Pulmonary artery endothelial cell (primary cell): ENCODE data around the gene NOTO. TPM values are rescaled to one million over a fixed set of nuclear protein-coding genes. Genes with fewer than 3 reads are reported as not detected.

Experiments
- DNase-seq: peaks from one replicate; pipeline ENCODE4 v3.0.0-alpha.2; 2011; ENCODE audit warnings: low read depth, low spot score
- total RNA-seq: library from RNA; depleted of rRNA; stranded (reverse); fragments of >200 nt; gene quantifications from 2 replicates; pipeline ENCODE4 v1.2.3, GENCODE V29; 2014

Gene NOTO
- total RNA-seq, 1 donor from 2014 or later: not detected

DNA sequence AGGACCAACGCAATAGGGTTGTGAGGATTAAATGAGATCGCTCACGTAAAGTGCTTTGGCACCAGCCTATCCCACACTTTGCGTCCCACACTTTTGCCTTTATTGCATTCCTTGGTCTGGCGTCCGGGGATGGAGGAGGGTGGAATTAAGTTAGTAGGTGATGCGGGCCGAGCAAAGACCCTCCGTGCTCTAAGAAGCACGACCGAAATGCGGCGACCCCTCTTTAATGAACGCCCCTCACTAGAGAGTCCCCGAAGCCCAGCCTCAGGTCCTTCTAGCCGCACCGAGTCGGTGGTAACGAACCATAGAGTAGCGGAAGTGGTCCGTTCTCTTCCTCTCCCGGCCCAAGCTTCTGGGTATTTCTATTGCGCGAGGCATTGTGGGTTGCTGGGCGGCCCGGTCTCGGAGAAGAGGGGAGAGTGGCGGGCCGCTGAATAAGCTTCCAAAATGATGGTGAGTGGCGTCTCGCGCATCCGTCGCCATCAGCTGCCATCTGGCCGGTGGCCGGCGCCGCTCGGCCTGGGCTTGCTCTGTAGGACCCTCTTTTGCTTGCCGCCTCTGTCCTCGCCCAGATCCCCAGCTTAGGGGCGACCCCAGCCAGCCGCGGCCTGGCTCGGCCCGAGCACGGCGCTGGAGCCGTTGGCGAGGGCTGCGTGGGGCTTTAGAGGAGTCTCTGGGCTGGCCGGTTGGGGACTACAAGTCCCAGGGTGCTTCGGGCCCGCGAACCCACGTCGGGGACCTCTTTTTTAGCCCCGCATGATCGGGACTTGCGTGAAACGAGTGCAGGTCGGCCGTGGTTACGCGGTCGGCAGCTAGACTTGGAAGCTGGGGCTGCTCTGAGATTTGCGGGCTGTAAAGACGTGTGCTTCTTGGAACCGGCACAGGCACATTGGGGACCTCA lies 31.8 kb downstream of the NOTO start, which contains the start of gene CCT7:
CCT7 (plus strand) TSS at position 377 of the 901 bp plus-strand sequence; CDS start at position 448, 71 bp downstream.
- DNase-seq: peak; percentile 71

DNA sequence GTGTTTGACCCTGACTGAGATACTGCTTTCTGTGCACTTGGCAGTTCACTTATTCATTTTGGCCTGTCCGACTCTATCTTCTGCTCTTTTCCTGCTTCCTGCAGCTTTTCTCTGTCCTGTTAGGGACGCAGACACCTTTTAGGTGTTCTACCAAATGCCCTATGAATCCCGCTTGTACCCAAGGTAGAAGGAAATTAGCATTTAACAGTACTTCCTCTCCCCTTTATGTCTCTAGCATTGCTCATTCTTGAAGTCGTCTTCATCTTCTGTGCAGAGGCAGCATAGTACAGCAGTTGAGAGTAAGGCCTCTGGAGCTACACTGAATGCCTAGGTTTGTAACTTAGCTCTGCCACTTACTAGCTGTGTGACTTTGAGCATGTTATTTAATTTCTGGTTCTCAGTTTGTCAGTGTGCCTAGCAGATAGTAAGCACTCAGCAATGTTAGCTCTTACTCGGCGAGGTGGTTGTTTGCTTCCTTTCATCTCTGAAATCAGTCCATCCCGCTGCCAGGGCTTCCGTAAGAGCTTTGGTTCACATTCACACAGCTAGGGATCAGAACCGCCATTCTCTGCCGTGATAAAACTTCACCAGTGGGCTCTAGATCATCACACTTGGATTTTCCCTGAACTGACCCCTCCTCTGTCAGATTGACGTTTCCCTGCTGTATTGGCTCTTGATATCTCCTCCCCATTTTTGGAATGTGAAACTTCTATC lies 33.1 kb downstream of the NOTO start:
- DNase-seq: no peak

DNA sequence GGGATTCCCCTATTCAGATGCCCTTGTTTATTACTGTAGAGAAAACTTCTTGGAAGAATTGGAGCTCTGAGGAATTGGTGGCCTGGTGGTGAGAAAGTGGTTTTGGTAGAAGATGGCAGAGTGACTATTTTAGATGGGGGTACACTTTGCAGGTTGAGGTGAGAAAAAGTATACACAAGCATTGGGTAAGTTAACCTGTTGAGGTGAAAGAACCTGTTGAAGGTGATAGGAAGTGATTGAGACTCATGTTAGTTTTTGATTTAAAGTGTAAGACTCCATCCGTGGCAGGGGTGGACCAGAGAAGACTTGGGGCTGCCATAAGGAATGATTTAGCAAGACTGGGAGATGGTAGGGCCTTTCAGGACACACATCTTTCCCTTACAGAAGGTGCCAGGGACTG lies 34.8 kb downstream of the NOTO start:
- DNase-seq: no peak

DNA sequence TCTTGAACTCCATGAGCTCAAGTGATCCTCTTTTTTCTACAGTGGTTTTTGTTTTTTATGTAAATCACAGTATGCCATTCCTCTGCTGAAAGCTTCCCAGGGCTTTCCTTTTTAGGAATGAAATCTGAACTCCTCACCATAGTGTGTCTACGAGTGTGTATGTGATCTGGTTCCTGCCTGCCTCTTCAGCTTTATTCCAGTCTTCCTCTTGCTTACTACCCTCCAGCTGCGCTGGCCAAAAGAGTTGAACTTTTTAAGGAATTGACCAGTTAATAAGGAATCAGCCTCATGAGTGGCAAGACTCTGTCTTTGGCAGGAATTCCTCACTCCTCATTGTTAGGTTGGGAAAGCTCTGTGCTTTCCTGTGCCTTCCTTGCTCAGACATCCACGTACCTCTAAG lies 35.8 kb downstream of the NOTO start:
- no peak for DNase-seq

DNA sequence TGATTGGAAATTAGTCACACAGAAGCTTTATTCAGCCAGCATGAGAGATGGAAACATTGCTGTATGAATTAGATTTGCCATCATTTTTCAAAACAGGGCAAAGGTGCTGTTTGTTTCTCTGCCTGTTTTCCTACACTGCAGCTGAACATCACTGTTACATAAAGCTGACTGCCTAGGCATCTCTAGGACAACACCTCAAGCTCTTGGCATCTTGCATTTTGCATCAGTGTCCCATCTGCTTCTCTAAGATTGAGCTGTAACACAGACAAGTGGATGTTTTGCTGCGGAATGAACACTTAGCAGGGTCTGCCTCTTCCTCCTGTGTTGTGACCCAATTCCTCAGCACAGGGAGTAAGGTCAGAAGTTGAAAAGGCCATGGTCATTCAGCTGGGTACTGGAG lies 36.6 kb downstream of the NOTO start:
- no peak for DNase-seq

DNA sequence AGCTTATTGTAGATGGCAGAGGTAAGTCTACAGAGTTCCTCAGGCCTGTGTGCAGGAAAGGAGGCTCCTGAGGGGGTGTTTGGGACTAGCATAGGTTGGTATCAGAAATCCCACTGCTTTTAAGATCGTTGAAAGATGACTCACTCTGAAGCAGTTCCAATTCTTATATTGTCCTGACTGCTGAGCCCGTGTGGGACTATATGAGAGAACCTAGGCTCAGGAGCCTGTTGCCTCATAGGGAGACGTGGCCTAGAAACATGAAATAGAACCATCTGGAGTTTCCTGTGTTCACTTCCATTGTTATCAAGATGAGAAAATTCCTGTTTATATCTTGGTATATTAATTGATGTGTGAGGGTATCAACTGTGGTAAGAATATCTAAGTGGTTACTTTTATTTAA lies 37.4 kb downstream of the NOTO start:
- peak; percentile 71 for DNase-seq

DNA sequence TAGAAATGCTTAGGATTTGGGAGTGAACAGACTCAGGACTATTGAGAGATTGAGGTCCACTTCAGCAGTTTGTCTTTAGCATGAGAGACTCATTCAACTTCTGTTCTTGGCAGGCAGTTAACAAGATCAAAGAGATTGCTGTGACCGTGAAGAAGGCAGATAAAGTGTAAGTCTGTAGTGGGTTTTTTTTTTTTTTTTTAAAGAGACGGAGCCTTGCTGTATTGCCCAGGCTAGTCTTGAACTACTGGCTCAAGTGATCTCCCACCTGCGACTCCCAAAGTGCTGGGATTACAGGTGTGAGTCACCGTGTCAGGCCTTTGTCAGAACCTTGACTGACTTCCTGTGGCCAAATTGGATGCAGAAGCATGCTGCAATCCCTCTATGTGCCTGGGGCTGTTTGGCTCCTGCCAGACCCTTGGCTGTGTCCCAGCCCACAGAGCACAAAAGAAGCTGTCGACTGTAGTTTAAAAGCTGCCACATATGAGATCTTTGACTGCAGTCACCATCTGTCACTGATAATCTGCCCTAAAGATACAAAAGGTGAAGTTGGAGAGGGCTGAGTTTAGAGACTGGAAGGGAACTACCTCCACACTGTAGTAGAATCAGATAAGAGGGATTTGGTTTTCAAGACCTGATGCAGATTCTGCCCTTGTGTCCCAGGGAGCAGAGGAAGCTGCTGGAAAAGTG lies 41.7 kb downstream of the NOTO start:
- peak; percentile 40 for DNase-seq

DNA sequence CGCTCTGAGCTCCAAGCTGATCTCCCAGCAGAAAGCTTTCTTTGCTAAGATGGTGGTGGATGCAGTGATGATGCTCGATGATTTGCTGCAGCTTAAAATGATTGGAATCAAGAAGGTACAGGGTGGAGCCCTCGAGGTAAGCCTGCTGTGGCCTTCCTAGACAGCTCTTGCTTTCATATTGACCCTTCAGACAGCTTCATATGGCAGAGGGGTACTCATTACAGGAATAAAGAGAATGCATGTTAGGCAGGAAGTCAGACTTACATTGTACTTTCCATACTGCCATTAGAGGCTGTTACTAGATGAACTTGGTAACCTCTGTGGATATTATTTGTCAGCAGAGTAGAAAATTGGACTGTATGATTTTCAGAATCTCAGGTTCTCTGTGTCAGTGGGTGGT lies 42.2 kb downstream of the NOTO start:
- no peak for DNase-seq

DNA sequence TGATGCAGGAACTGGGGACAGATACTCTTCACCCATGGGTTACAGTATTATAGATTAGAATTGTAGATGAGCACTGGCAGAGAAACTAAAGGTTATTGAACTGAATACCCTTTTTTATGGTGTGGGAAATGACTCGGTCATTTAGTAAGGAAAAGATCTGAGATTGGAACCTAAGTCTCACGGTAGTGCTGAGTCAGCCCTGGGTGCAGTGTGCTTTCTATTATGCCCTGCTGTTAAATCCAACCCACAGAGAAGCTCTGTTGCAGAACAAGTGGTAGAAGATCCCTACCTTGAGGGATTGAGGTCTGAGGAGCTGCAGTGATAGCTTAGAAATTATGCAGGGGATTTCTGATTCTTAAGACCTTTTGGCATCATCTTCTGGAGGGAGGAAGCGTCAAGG lies 44.5 kb downstream of the NOTO start:
- DNase-seq: no peak

DNA sequence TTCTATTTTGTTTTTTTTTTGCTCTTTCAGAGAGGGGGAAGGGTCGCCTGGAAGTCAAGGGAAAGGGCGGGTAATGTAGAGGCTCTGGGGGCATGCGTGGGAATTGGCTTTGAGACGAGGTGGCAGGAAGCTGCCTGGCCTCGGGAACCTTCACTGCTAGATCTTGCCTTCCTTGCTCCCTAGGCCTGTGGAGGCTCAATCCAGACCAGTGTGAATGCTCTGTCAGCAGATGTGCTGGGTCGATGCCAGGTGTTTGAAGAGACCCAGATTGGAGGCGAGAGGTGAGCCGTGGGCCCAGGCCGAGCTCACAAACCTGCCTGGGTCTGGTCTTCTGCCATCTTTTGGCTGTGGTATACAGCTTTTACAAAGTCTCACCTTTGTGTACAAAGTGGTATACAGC lies 47.3 kb downstream of the NOTO start:
- DNase-seq: no peak

DNA sequence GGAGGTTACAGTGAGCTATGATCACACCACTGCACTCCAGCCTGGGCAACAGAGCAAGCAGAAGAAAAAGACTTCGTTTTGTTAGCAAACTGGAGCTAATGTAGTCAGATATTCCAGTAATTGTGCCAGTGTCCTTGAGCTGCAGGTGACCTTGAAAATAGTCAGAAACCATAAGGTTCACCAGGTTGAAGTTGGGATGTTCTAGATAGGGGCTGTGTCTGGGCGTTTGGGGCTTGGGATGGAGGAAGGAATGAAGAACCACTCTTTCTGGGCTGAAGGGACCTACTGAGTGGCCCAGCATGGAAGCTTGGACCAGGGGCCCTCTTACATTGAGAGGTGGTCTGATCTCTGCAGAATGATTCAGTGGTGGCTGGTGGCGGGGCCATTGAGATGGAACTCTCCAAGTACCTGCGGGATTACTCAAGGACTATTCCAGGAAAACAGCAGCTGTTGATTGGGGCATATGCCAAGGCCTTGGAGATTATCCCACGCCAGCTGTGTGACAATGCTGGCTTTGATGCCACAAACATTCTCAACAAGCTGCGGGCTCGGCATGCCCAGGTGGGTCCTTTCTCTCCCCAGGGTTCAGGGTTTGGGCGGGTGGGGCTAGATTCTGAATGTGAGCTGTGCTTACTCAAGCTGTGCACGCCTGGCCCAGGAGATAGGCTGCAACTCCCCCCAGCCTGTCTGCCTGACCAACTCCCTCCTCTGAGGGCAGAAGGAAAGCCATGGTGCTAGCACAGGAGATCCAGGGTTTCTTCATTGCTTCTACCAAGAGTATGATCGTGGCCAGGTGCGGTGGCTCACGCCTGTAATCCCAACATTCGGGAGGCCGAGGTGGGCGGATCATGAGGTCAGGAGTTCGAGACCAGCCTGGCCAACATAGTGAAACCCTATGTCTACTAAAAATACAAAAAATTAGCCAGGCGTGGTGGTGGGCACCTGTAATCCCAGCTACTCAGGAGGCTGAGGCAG lies 48.8 kb downstream of the NOTO start:
- no peak for DNase-seq

DNA sequence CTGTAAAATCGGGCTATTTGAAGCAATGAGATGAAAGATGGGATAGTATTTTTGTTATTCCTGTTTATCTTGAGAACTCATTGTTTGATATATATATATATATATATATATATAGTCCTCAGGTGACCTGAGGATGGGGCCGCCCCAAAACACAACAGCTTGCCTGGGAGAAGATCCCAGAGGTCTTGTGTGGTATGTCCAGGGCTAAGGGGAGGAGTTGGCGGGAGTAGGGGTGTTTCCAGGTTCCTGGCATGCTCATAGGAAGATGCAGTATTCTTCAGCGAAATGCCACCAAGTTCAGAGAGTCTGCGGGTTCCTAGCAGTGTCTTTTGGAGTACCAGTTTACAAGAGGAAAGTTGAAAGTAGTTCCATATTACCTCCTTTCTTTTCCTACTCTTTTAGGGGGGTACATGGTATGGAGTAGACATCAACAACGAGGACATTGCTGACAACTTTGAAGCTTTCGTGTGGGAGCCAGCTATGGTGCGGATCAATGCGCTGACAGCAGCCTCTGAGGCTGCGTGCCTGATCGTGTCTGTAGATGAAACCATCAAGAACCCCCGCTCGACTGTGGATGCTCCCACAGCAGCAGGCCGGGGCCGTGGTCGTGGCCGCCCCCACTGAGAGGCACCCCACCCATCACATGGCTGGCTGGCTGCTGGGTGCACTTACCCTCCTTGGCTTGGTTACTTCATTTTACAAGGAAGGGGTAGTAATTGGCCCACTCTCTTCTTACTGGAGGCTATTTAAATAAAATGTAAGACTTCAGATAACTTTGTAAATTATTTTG lies 50.1 kb downstream of the NOTO start:
- no peak for DNase-seq

DNA sequence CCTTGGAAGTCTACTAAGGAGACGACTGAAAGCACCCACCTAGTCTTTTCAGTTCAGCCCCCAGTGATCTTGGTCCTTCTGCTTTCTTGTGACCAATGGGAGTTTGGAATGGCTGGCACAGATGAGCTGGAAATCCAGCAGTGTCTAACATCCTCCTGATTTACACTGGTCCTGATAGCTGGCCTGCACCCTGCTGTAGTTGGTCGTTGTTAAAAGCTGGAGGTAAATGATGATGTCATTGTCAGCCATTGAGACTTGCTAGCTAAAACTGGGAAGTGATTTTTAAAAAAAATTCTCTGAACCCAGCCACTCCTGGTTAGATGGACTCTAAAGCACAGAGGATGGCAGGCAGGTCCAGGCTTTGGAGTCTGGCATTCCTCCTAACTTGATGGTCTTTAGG lies 51.0 kb downstream of the NOTO start:
- no peak for DNase-seq

DNA sequence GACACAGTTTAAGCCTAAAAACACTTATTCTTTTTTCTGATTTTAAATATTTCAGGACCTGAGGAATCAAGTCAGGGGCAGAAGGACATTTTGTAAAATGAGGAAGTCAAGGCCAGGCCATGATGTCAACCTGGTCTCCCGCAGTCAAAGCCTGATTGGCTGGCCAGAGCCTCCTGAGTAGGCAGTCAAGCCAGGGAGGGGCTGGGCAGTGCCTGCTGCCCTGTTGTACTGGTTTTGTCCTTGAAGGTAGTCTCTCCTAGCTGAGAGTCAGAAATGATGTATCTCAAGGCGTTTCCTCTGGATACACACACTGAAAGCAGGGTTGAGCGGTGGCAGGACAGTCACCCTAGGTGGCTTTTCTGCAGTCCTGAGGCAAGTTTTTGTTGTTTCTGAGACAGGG lies 51.5 kb downstream of the NOTO start:
- no peak for DNase-seq

DNA sequence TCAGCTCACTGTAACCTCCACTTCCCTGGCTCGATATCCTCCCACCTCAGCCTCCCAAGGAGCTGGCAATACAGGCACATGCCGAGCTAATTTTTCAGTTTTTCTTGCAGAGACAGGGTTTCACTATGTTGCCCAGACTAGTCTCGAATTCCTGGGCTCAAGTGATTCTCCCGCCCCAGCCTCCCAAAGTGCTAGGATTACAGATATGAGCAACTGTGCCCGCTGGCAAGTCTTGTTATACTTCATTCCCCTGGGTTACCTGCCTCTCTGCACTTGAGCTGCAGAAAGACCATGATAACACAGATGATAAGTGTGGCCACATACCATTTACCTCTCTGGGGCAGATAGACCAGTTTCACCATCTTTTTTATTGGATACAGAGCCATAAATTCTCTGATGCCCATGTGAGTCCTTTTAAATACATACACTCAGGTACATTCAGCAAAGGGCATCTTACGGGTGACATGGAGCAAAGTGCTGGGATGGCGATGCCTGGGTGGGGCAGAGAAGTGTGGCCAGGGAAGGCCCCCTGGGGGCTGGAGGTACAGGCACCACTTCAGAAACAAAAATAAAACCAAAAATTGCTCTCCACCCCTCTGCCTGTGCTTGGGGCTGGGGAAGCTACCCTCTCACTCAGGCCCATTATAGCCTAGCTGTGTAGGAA lies 52.1 kb downstream of the NOTO start:
- DNase-seq: no peak

DNA sequence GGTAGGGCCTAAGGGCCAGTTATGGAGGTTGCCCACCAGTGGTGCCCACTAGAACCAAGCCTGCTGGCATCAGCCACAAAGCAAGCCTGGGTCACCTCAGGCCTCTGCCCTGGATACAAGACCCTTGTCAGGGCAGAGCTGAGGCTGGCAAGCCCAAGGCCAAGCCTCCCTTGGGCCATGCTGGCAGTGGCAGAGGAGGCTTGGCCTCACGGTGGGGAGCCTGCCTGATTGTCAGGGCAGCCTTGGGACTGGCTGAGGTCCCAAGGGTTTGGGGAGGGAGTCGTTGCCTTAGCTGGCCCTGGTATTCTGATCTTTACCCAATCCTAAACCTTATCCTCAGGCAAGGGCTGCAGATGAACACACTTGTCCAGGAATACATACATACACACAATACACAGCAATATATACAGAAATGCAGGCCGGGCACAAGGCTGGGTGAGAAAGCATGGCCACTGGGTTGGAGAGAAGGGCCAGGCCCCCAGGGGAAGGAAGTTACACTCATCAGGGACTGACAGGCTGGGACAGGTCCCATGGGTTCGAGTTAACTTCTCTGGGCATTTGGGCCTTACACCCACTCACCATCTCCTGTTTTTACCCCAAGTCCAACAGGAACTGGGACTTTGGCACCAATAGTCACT lies 52.8 kb downstream of the NOTO start:
- no peak for DNase-seq

DNA sequence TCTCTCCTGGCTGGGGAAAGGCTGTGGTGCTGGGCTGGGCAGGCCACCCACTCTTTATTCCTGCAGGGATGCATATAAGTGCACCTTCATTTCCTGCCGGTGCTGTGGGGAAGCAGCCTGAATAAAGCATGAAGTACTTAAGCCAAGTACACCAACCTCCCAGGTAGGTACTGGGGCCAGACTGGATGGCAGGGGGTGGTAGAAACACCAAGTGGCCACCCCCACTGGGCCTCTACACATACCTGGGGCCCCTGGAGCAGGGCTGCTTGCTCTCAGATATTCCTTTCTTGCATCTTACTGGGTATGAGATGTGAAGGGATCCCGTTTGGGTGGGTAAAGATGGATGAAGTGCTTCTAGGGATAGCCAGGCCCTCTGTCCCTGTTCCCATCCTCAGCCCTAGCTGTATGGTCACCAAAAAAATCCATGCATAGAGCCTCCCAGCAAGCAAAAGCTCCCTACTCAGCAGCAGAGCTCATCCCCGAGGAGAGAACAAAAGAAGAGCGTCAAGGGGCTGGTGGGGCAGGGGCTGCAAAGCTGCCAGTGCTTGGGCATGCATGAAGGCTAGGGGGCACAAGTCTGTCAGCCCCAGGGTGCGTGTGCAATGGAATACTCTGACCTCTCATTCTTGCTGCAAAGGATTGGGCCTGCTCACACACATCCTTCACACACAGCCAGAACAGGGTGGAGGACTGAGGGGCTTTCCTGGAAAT lies 53.7 kb downstream of the NOTO start:
- DNase-seq: no peak

DNA sequence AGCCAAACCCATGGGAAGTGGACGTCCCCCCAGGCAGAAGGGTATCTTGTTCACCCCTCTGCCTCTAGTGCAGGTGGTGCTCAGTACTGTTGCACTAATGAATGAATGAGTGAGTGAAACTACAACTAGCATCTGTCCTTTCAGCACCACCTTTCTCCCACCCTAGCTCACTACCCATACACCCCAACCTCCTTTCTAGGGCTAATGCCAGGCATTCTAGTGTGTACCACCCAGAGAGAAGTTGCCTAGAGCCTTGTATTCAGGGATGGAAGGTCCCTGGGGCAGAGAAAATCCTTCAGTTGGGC lies 54.2 kb downstream of the NOTO start:
- no peak for DNase-seq

DNA sequence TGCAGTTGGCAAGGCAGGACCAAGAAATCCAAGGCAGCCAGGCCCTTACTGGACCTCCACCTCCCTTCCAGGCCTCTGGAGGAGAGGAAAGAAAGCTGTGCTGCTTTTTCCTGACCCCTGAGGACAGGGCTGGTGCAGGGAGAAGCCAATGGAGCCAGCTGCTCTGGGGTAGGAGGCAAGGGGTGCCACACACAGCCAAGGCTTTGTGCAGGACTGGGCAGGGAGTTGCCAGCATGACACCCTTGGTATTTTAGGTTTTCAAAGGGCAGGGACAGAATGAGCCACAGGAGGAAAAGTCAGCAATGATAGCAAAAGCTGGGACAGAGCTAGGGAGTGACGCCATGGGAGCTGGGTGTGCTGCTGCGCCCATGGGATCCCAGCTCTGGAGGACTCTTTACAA lies 54.6 kb downstream of the NOTO start:
- no peak for DNase-seq
